GM12892 (cell line): ENCODE results near the gene TEX11. TPM values are rescaled to one million over a fixed set of nuclear protein-coding genes. Genes with fewer than 3 reads are reported as not detected.
"Not testable (repeated sequence)": the region's sequence is repeated elsewhere in the genome, so short reads cannot be mapped to it uniquely, and the experiment has no call there.

Source experiments
- DNase-seq: peaks from one replicate; pipeline ENCODE4 v3.0.0; 2011; ENCODE audit not compliant: insufficient read length
- FAIRE-seq: peaks from 2 replicates; lab custom pipeline; 2011; peaks lifted over from hg19 to GRCh38; lab: Jason Lieb, UNC
- POLR2A ChIP-seq: IDR thresholded peaks from 2 replicates; pipeline ENCODE4 v1.6.1; 2011; ENCODE audit warnings: low read depth, low read length, control low read depth
- POLR2AphosphoS5 ChIP-seq: IDR thresholded peaks from 2 replicates; pipeline ENCODE4 v1.6.1; 2011; ENCODE audit warnings: low read depth, low read length, control low read depth
- TAF1 ChIP-seq: IDR thresholded peaks from 2 replicates; pipeline ENCODE4 v1.6.1; 2011; ENCODE audit warnings: low read depth, mild to moderate bottlenecking, control low read depth, low read length, borderline replicate concordance
- polyA plus RNA-seq: library from polyadenylated mRNA; unstranded; fragments of >200 nt; gene quantifications from one replicate; pipeline ENCODE4 v1.2.1, GENCODE V29; 2012; ENCODE audit warnings: missing spikeins, inconsistent platforms; ENCODE audit not compliant: missing spikeins

Gene TEX11
- not detected for polyA plus RNA-seq

GRCh38 chrX:70908541-70908940, at the start of gene TEX11:
TEX11 (minus strand) TSS chrX:70908711; CDS start chrX:70907789, 922 bp downstream.
- TF ChIP-seq POLR2A: no peak
- FAIRE-seq (no peak), DNase-seq (no peak)

DNA sequence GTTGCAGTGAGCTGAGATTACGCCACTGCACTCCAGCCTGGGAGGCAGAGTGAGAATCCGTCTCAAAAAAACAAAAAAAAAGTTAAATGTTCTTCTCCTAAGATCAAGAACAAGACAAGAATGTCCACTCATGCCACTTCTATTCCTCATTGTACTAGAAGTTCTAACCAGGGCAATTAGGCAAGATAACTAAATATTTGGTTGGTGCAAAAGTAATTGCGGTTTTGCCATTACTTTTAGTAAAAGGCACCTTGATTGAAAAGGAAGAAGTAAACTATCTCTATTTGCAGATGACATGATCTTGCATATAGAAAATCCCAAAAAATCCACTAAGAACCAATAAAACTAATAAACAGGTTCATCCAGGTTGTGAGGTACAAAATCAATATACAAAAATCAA, 46.4 kb upstream of the TEX11 start:
- FAIRE-seq (no peak), DNase-seq (no peak)
- TF ChIP-seq TAF1: no peak
- no peak for TF ChIP-seq POLR2A
- TF ChIP-seq POLR2AphosphoS5: no peak

DNA sequence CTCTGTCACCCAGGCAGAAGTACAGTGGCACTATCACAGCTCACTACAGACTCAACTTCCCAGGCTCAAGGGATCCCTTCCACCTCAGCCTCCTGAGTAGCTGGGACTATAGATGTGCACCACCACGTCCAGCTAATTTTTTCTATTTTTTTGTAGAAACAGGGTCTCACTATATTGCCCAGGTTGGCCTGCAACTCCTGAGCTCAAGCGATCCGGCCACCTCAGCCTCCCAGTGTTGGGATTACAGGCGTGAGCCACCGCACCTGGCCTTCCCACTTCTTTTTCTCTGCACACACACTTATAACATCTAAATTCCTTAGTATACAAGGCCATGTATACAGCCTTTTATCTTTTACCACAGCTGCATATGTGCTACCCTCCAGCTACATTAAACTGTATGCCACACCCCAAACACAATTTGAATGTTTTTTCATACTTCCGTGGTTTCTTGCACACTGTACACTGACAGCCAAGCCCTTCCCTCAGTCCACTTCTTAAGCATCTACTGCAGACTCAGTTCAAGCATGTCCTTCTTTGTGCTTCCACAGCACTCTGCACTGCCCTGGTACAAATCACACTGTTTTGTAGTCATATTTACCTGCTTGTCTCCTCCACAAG, 15.9 kb upstream of the TEX11 start:
- FAIRE-seq (no peak), DNase-seq (no peak)
- no peak for TF ChIP-seq POLR2A
- TF ChIP-seq POLR2AphosphoS5: no peak
- no peak for TF ChIP-seq TAF1

GRCh38 chrX:70922774-70923473, 14.4 kb upstream of the TEX11 start:
- no peak for TF ChIP-seq POLR2AphosphoS5
- no peak for TF ChIP-seq POLR2A
- no peak for TF ChIP-seq TAF1

DNA sequence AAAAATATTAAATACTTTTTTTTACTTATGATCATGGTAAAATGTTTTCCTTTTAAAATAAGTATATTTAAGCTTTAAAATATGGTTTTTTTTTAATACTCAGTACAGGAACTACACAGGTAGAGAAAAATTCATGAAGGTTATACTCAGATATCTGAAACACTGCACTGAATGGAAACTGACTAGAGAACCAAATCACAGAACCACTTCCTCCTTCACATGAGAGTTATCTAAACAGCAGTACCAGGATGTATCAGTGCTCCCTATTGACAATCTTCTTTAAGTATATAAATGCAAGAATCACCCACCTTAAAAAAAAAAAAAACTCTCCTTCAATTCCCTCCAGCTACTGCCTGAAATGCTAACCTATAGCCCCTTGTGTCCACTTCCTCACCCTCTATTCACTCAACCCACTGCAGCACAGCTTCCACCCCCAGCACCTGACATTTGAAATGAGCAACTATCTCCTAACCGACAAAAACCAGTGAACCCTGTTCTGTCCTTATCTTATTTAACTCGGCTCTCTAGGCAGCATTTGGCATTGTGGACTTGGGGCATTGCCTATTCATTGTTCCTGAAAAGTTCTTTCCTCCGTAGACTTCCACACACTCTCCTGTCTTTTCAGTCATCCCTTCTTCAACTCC, 13.3 kb upstream of the TEX11 start:
- FAIRE-seq (no peak), DNase-seq (no peak)
- TF ChIP-seq TAF1: no peak
- TF ChIP-seq POLR2A: no peak
- TF ChIP-seq POLR2AphosphoS5: no peak

More at GRCh38 chrX:70922774-70923473, 14.4 kb upstream of the TEX11 start:
- no peak for FAIRE-seq
- no peak for DNase-seq

- DNase-seq (no peak), FAIRE-seq (no peak)
- TF ChIP-seq POLR2AphosphoS5 (no peak), TAF1 (no peak), POLR2A (no peak)
These were observed 8.2 kb upstream of the TEX11 start for GRCh38 chrX:70916754-70917153.

- TF ChIP-seq TAF1 (no peak), POLR2A (no peak), POLR2AphosphoS5 (no peak)
- DNase-seq (no peak), FAIRE-seq (no peak)
These were observed 611 bp downstream of the TEX11 start for GRCh38 chrX:70907900-70908299.

DNA sequence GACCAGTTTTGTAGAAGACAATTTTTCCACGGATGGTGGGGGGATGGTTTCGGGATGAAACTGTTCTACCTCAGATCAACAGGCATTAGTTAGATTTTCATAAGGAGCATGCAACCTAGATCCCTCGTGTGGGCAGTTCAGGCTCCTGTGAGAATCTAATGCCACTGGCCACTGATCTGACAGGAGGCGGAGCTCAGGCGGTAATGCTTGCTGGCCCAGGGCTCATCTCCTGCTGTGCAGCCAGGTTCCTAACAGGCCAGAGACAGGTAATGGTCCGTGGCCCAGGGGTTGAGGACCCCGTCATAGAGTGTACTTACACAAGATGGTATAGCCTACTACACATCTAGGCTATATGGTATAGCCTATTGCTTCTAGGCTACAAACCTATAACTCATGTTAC, 7.0 kb downstream of the TEX11 start:
- FAIRE-seq (no peak), DNase-seq (no peak)
- TF ChIP-seq POLR2A (no peak), POLR2AphosphoS5 (no peak), TAF1 (no peak)

GRCh38 chrX:70890441-70890840, 18.1 kb downstream of the TEX11 start:
- FAIRE-seq: not testable (repeated sequence)

GRCh38 chrX:70878902-70879301, 29.6 kb downstream of the TEX11 start:
- FAIRE-seq (no peak), DNase-seq (no peak)
- TF ChIP-seq POLR2A (no peak), POLR2AphosphoS5 (no peak), TAF1 (no peak)

More at GRCh38 chrX:70890441-70890840, 18.1 kb downstream of the TEX11 start:
- DNase-seq: not testable (repeated sequence)

GRCh38 chrX:70852294-70852693, 56.2 kb downstream of the TEX11 start:
- no peak for TF ChIP-seq TAF1
- no peak for TF ChIP-seq POLR2AphosphoS5
- no peak for TF ChIP-seq POLR2A
- no peak for DNase-seq
- FAIRE-seq: no peak

DNA sequence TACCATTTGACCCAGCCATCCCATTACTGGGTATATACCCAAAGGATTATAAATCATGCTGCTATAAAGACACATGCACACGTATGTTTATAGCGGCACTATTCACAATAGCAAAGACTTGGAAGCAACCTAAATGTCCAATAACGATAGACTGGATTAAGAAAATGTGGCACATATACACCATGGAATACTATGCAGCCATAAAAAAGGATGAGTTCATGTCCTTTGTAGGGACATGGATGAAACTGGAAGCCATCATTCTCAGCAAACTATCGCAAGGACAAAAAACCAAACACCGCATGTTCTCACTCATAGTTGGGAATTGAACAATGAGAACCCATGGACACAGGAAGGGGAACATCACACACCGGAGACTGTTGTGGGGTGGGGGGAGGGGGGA, 64.4 kb downstream of the TEX11 start:
- not testable (repeated sequence) for FAIRE-seq, DNase-seq

- FAIRE-seq, DNase-seq: not testable (repeated sequence)
These were observed 64.9 kb downstream of the TEX11 start for GRCh38 chrX:70843620-70844019.
